H9 (cell line): ENCODE measurements around the gene RRAD. TPM values are rescaled to one million over a fixed set of nuclear protein-coding genes. Genes with fewer than 3 reads are reported as not detected.

ENCODE experiments used
- DNase-seq: peaks from one replicate; pipeline ENCODE4 v3.0.0-alpha.2; 2017
- H2AFZ ChIP-seq: one replicate; pipeline ENCODE4 v1.6.1; 2013; ENCODE audit warnings: mild to moderate bottlenecking, low read length, control low read depth, moderate library complexity
- H2AK5ac ChIP-seq: 2 replicates; pipeline ENCODE4 v1.6.1; 2013; ENCODE audit warnings: low read length, control low read depth, mixed read lengths; ENCODE audit not compliant: insufficient read length
- H2BK120ac ChIP-seq: one replicate; pipeline ENCODE4 v1.6.1; 2013; ENCODE audit warnings: low read depth, mild to moderate bottlenecking, low read length, control low read depth, inconsistent platforms; ENCODE audit not compliant: poor library complexity, severe bottlenecking
- H2BK12ac ChIP-seq: 2 replicates; pipeline ENCODE4 v1.6.1; 2013; ENCODE audit warnings: low read length, control low read depth, mixed read lengths, low read depth; ENCODE audit not compliant: insufficient read length
- H2BK15ac ChIP-seq: 2 replicates; pipeline ENCODE4 v1.6.1; 2013; ENCODE audit warnings: low read depth, low read length, control low read depth
- H2BK20ac ChIP-seq: one replicate; pipeline ENCODE4 v1.6.1; 2013; ENCODE audit warnings: low read depth, mild to moderate bottlenecking, low read length, control low read depth, inconsistent platforms; ENCODE audit not compliant: poor library complexity, severe bottlenecking
- H2BK5ac ChIP-seq: 2 replicates; pipeline ENCODE4 v1.6.1; 2013; ENCODE audit warnings: low read length, control low read depth, mixed read lengths; ENCODE audit not compliant: insufficient read length
- H3K14ac ChIP-seq: 2 replicates; pipeline ENCODE4 v1.6.1; 2013; ENCODE audit warnings: low read length, control low read depth; ENCODE audit not compliant: insufficient read depth
- H3K18ac ChIP-seq: 2 replicates; pipeline ENCODE4 v1.6.1; 2013; ENCODE audit warnings: low read depth, mild to moderate bottlenecking, mixed read lengths, low read length, control low read depth; ENCODE audit not compliant: insufficient read length
- H3K23ac ChIP-seq: 2 replicates; pipeline ENCODE4 v1.6.1; 2013; ENCODE audit warnings: low read length, control low read depth, mixed read lengths, low read depth; ENCODE audit not compliant: insufficient read length
- H3K23me2 ChIP-seq: 2 replicates; pipeline ENCODE4 v1.6.1; 2013; ENCODE audit warnings: low read depth, mild to moderate bottlenecking, mixed read lengths, low read length, control low read depth; ENCODE audit not compliant: insufficient read length, poor library complexity, severe bottlenecking
- H3K27ac ChIP-seq: 2 replicates; pipeline ENCODE4 v1.5.1; 2013; ENCODE audit warnings: low read length, control low read depth, mixed read lengths, low read depth; ENCODE audit not compliant: insufficient read length
- H3K27me3 ChIP-seq: 2 replicates; pipeline ENCODE4 v1.6.1; 2013; ENCODE audit warnings: low read length, control low read depth, inconsistent platforms; ENCODE audit not compliant: insufficient read depth
- H3K4ac ChIP-seq: 2 replicates; pipeline ENCODE4 v1.6.1; 2013; ENCODE audit warnings: low read depth, mild to moderate bottlenecking, control low read depth, inconsistent platforms, low read length, moderate library complexity
- H3K4me1 ChIP-seq: 2 replicates; pipeline ENCODE4 v1.6.1; 2013; ENCODE audit warnings: low read length, control low read depth, inconsistent platforms; ENCODE audit not compliant: insufficient read depth
- H3K4me2 ChIP-seq: 2 replicates; pipeline ENCODE4 v1.6.1; 2013; ENCODE audit warnings: low read length, control low read depth, mixed read lengths; ENCODE audit not compliant: insufficient read length, insufficient read depth
- H3K56ac ChIP-seq: 2 replicates; pipeline ENCODE4 v1.6.1; 2013; ENCODE audit warnings: low read depth, mild to moderate bottlenecking, mixed read lengths, low read length, control low read depth; ENCODE audit not compliant: insufficient read length
- H3K79me1 ChIP-seq: 2 replicates; pipeline ENCODE4 v1.6.1; 2013; ENCODE audit warnings: low read depth, mild to moderate bottlenecking, moderate library complexity, low read length, control low read depth, inconsistent platforms; ENCODE audit not compliant: insufficient read depth, poor library complexity, severe bottlenecking
- H3K79me2 ChIP-seq: 2 replicates; pipeline ENCODE4 v1.6.1; 2013; ENCODE audit warnings: low read length, control low read depth, inconsistent platforms; ENCODE audit not compliant: insufficient read depth
- H3K9ac ChIP-seq: 2 replicates; pipeline ENCODE4 v1.6.1; 2013; ENCODE audit warnings: low read length, control low read depth, mixed read lengths; ENCODE audit not compliant: insufficient read length; ENCODE audit errors: extremely low read depth
- H3K9me3 ChIP-seq: one replicate; pipeline ENCODE4 v1.6.1; 2013; ENCODE audit warnings: low read depth, low read length, inconsistent platforms; ENCODE audit not compliant: control insufficient read depth
- H3T11ph ChIP-seq: one replicate; pipeline ENCODE4 v1.6.1; 2013; ENCODE audit warnings: mild to moderate bottlenecking, low read length, control low read depth, inconsistent platforms
- H4K20me1 ChIP-seq: one replicate; pipeline ENCODE4 v1.6.1; 2013; ENCODE audit not compliant: control insufficient read depth, insufficient read length, insufficient read depth
- H4K5ac ChIP-seq: 2 replicates; pipeline ENCODE4 v1.6.1; 2013; ENCODE audit warnings: low read depth, mild to moderate bottlenecking, mixed read lengths, low read length, control low read depth; ENCODE audit not compliant: insufficient read length
- H4K8ac ChIP-seq: replicated peaks from 2 replicates; pipeline ENCODE4 v1.6.1; 2013; ENCODE audit warnings: low read length, control low read depth, mixed read lengths, low read depth; ENCODE audit not compliant: insufficient read length
- H4K91ac ChIP-seq: 2 replicates; pipeline ENCODE4 v1.6.1; 2013; ENCODE audit warnings: low read depth, mild to moderate bottlenecking, moderate library complexity, mixed read lengths, low read length, control low read depth; ENCODE audit not compliant: insufficient read length
- H3K27ac Mint-ChIP-seq, 3 experiments: 2 replicates in 2 of 3; 3 replicates in 1 of 3; pipeline ENCODE4 v1.8.0; 2020 to 2021; ENCODE audit warnings: mixed read lengths in 3 of 3, mild to moderate bottlenecking in 1 of 3, moderate library complexity in 1 of 3
- H3K27me3 Mint-ChIP-seq: 2 replicates; pipeline ENCODE4 v1.8.0; 2021; ENCODE audit warnings: low read depth, mild to moderate bottlenecking, moderate library complexity, mixed read lengths
- H3K36me3 Mint-ChIP-seq, 3 experiments: 2 replicates in 2 of 3; 3 replicates in 1 of 3; pipeline ENCODE4 v1.8.0; 2020 to 2021; ENCODE audit warnings: low read depth in 3 of 3, mixed read lengths in 3 of 3; ENCODE audit not compliant: insufficient read depth in 1 of 3
- H3K4me1 Mint-ChIP-seq, 2 experiments: 2 replicates each; pipeline ENCODE4 v1.8.0; 2020; ENCODE audit warnings: mixed read lengths in 2 of 2
- H3K4me3 Mint-ChIP-seq, 2 experiments: 2 replicates in 1 of 2; 3 replicates in 1 of 2; pipeline ENCODE4 v1.8.0; 2020 to 2021; ENCODE audit warnings: mild to moderate bottlenecking in 2 of 2, mixed read lengths in 2 of 2, moderate library complexity in 1 of 2
- H3K9me3 Mint-ChIP-seq, 2 experiments: 2 replicates in 1 of 2; 3 replicates in 1 of 2; pipeline ENCODE4 v1.8.0; 2020; ENCODE audit warnings: mild to moderate bottlenecking in 2 of 2, mixed read lengths in 2 of 2, moderate library complexity in 1 of 2
- WGBS: extraction: QIAGEN DNeasy Blood & Tissue Kit; methylation state at CpG from one replicate; pipeline ENCODE4 v1.1.7; 2013; ENCODE audit warnings: missing lambda C conversion rate, low lambda C conversion rate, mixed read lengths; ENCODE audit not compliant: insufficient read length; ENCODE audit errors: extremely low coverage; 5-methylcytosine and 5-hydroxymethylcytosine counted together
- total RNA-seq: library from RNA; stranded (reverse); gene quantifications from 2 replicates; pipeline ENCODE4 v1.2.1, GENCODE V29; 2021
- TF ChIP-seq, protein P1 (sequence below): fragments of 200-600 bp; sonication (generic); conservative IDR thresholded peaks from 3 replicates; pipeline ENCODE4 v1.8.0; 2021; ENCODE audit warnings: antibody characterized with exemption, mild to moderate bottlenecking

RRAD gene
- total RNA-seq, 1 experiment from 2014 or later, result 0.72 TPM

DNA sequence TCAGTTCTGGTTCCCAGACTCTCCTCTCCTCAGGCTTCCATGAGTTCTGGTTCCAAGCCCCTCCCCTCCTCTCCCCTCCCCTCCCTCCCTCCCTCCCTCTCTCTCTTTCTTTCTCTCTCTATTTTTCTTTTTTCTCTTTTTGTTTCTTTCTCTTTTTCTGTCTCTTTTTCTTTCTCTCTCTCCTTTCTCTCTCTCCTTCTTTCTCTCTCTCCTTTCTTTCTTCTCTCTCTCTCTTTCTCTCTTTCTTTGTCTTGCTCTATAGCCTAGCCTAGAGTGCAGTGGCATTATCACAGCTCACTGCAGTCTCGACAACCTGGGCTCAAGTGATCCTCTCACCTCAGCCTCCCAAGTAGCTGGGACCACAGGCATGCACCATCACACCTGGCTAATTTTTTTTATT, 34.9 kb upstream of the RRAD start:
- H2AK5ac ChIP-seq, result no peak overlapping the region
- no peaks in the 10 kb centered on the region for H3K79me1 ChIP-seq
- H2BK120ac ChIP-seq, result no peak overlapping the region
- H3K9me3 ChIP-seq, result no peaks in the 10 kb centered on the region
- H2BK20ac ChIP-seq, result no peak overlapping the region
- H2BK5ac ChIP-seq, result no peak overlapping the region
- no peak overlapping the region for H3K23ac ChIP-seq
- no peak overlapping the region for H3K4me2 ChIP-seq
- H4K20me1 ChIP-seq, result no peaks in the 10 kb centered on the region
- H4K5ac ChIP-seq, result no peak overlapping the region
- no peak overlapping the region for H3K4ac ChIP-seq
- no CpG with 5 or more reads among the region's 1 CpG for WGBS
- no peaks in the 10 kb centered on the region for H3K79me2 ChIP-seq
- H3K4me1 ChIP-seq, result no peaks in the 10 kb centered on the region
- H2BK15ac ChIP-seq, result no peak overlapping the region
- H3K4me1 Mint-ChIP-seq, result peaks cover 4 to 15% of the 10 kb centered on the region in 2 experiments
- no peaks in the 10 kb centered on the region for H3K23me2 ChIP-seq
- no peak overlapping the region for H3K56ac ChIP-seq
- H3K9me3 Mint-ChIP-seq, result no peaks in the 10 kb centered on the region
- H3K27me3 Mint-ChIP-seq, result peaks cover 13% of the 10 kb centered on the region
- DNase-seq, result no peak
- no peak overlapping the region for H3K4me3 Mint-ChIP-seq
- no peak overlapping the region for H3K18ac ChIP-seq
- H4K91ac ChIP-seq, result no peak overlapping the region
- no peak overlapping the region for H2BK12ac ChIP-seq
- H3K14ac ChIP-seq, result no peak overlapping the region
- no peak overlapping the region for H3T11ph ChIP-seq
- H3K27ac ChIP-seq, result no peak overlapping the region
- no peak overlapping the region for H3K9ac ChIP-seq
- no peak overlapping the region for H2AFZ ChIP-seq
- no peak overlapping the region for H4K8ac ChIP-seq
- H3K27me3 ChIP-seq, result no peaks in the 10 kb centered on the region
- H3K27ac Mint-ChIP-seq, result peak overlapping the region in 1 of 3 experiments; percentile 61; a peak in 2 of 7 replicates
- H3K36me3 Mint-ChIP-seq, result no peaks in the 10 kb centered on the region; a peak in 1 of 7 replicates
- TF ChIP-seq, protein P1, sequence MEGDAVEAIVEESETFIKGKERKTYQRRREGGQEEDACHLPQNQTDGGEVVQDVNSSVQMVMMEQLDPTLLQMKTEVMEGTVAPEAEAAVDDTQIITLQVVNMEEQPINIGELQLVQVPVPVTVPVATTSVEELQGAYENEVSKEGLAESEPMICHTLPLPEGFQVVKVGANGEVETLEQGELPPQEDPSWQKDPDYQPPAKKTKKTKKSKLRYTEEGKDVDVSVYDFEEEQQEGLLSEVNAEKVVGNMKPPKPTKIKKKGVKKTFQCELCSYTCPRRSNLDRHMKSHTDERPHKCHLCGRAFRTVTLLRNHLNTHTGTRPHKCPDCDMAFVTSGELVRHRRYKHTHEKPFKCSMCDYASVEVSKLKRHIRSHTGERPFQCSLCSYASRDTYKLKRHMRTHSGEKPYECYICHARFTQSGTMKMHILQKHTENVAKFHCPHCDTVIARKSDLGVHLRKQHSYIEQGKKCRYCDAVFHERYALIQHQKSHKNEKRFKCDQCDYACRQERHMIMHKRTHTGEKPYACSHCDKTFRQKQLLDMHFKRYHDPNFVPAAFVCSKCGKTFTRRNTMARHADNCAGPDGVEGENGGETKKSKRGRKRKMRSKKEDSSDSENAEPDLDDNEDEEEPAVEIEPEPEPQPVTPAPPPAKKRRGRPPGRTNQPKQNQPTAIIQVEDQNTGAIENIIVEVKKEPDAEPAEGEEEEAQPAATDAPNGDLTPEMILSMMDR, result no peak
